Coronary artery (tissue), 2 donors: ENCODE data around the gene CLEC5A.
"Not testable (repeated sequence)": the region's sequence is repeated elsewhere in the genome, so short reads cannot be mapped to it uniquely, and the experiment has no call there.

Experiments
- DNase-seq: peaks from one replicate; pipeline ENCODE4 v3.0.0-alpha.2; 2017; ENCODE audit warnings: low spot score
- H3K27ac ChIP-seq, 2 donors: fragments of 200-600 bp; sonication (generic); one replicate each; pipeline ENCODE4 v1.5.1; 2016 to 2019
- H3K4me3 ChIP-seq: fragments of 200-600 bp; sonication (generic); 2 replicates; pipeline ENCODE4 v1.5.1; 2016; ENCODE audit warnings: mild to moderate bottlenecking, moderate library complexity
- TF ChIP-seq, protein P1 (sequence below): fragments of 200-600 bp; sonication (generic); IDR thresholded peaks from one replicate; pipeline ENCODE4 v1.5.1; 2019; ENCODE audit warnings: antibody characterized with exemption

CLEC5A gene

GRCh38 chr7:141946796-141947195, at the start of gene CLEC5A:
Gene CLEC5A (minus strand): TSS chr7:141946974. CDS start chr7:141946292, 682 bp downstream.
- no peak within 1 kb of the TSS for H3K4me3 ChIP-seq

GRCh38 chr7:141993354-141993753, 46.6 kb upstream of the CLEC5A start:
- no peak for DNase-seq
- TF ChIP-seq, protein P1, sequence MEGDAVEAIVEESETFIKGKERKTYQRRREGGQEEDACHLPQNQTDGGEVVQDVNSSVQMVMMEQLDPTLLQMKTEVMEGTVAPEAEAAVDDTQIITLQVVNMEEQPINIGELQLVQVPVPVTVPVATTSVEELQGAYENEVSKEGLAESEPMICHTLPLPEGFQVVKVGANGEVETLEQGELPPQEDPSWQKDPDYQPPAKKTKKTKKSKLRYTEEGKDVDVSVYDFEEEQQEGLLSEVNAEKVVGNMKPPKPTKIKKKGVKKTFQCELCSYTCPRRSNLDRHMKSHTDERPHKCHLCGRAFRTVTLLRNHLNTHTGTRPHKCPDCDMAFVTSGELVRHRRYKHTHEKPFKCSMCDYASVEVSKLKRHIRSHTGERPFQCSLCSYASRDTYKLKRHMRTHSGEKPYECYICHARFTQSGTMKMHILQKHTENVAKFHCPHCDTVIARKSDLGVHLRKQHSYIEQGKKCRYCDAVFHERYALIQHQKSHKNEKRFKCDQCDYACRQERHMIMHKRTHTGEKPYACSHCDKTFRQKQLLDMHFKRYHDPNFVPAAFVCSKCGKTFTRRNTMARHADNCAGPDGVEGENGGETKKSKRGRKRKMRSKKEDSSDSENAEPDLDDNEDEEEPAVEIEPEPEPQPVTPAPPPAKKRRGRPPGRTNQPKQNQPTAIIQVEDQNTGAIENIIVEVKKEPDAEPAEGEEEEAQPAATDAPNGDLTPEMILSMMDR = no peak
- no peak overlapping the region for H3K27ac ChIP-seq
- H3K4me3 ChIP-seq = no peak overlapping the region

More at GRCh38 chr7:141946796-141947195, at the start of gene CLEC5A:
- TF ChIP-seq, protein P1 = no peak
- no peak for DNase-seq
- H3K27ac ChIP-seq = no peak within 1 kb of the TSS

DNA sequence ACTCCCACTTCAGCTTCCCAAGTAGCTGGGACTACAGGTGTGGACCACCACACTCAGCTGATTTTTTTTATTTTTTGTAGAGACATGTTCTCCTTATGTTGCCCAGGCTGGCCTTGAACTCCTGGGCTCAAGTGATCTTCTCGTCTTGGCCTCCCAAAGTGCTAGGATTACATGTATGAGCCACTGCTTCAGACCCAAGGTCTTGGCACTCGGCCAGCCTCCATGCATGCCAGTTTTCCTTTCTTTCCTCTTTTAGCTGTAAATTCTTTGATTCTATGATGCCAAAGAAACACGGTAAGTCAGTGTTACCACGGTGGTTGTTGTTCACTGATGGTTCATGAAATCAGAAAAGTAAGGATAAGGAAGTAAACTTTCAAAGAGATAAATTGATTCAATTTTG, 45.9 kb upstream of the CLEC5A start:
- no peak for DNase-seq

GRCh38 chr7:141992156-141992555, 45.4 kb upstream of the CLEC5A start:
- Histone ChIP-seq H3K27ac (no peak overlapping the region), H3K4me3 (no peak overlapping the region)
- TF ChIP-seq, protein P1 = no peak
- no peak for DNase-seq

More for the DNA sequence above, 45.9 kb upstream of the CLEC5A start:
- H3K27ac ChIP-seq = no peak overlapping the region
- TF ChIP-seq, protein P1 = no peak
- H3K4me3 ChIP-seq = no peak overlapping the region

GRCh38 chr7:141991140-141991539, 44.4 kb upstream of the CLEC5A start:
- TF ChIP-seq, protein P1 = no peak
- Histone ChIP-seq H3K27ac (no peak overlapping the region), H3K4me3 (no peak overlapping the region)
- DNase-seq = no peak

DNA sequence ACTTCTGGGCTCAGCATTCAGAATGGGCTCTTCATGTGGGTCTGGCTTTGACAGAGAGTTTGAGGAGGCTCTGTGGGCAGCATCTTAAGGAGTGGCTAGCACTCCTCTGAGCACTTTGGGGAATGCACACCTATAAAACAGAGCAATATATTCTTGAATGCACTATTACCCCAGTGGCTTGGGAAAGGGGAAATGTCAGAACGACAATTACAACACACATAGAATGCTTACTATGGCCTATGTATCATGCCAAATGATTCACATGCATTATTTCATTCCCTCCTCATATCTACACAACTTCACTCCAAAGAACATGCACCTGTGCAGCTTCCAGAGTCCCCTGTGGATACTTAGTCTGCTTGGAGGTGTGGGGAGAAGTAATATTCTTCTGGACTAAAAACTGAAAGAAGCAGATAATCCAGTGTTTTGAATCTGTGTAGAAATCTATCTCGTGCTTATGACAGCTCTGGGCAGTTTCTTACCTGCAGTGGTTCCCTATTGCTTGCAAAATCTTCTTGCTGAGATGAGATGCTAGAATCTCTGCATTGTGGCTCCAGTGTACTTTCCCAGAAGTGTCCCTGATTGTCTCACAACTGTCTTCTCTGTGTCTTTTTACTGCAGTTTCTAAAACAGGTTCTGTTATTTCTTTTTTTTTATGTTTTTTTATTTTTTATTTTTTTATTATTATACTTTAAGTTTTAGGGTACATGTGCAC, 43.4 kb upstream of the CLEC5A start:
- DNase-seq = no peak
- TF ChIP-seq, protein P1 = no peak
- no peak overlapping the region for H3K4me3 ChIP-seq
- H3K27ac ChIP-seq = no peak overlapping the region

- not testable (repeated sequence) for H3K27ac ChIP-seq, DNase-seq, H3K4me3 ChIP-seq
These were observed 41.0 kb upstream of the CLEC5A start for GRCh38 chr7:141987803-141988202.
